Mesodermal cell (in vitro differentiated cells): Measurements from ENCODE around the gene MPC2.
A peak's percentile ranks its signal among the peaks of the same experiment; 100 is the strongest.
"Not testable (repeated sequence)": the region's sequence is repeated elsewhere in the genome, so short reads cannot be mapped to it uniquely, and the experiment has no call there.

ENCODE experiments used
- H3K27ac ChIP-seq: 2 replicates; pipeline ENCODE4 v1.7.0; 2013; ENCODE audit warnings: mild to moderate bottlenecking, low read depth, low read length, moderate library complexity; ENCODE audit not compliant: severe bottlenecking
- H3K36me3 ChIP-seq: 2 replicates; pipeline ENCODE4 v1.7.1; 2013; ENCODE audit warnings: mild to moderate bottlenecking, low read length, moderate library complexity; ENCODE audit not compliant: control insufficient read depth, insufficient read depth
- H3K4me1 ChIP-seq: one replicate; pipeline ENCODE4 v1.7.1; 2013; ENCODE audit warnings: mild to moderate bottlenecking, low read length; ENCODE audit not compliant: insufficient read depth, control insufficient read depth, poor library complexity, severe bottlenecking
- H3K4me3 ChIP-seq: 2 replicates; pipeline ENCODE4 v1.7.0; 2013; ENCODE audit warnings: low read length, control low read depth, mild to moderate bottlenecking; ENCODE audit not compliant: insufficient read depth, poor library complexity, severe bottlenecking; ENCODE audit errors: extremely low read depth
- H3K9me3 ChIP-seq: 2 replicates; pipeline ENCODE4 v1.7.1; 2013; ENCODE audit warnings: mild to moderate bottlenecking, low read length, moderate library complexity; ENCODE audit not compliant: control insufficient read depth
- WGBS, 2 experiments: methylation state at CpG; one replicate each; pipeline ENCODE4 v1.1.5; 2013; ENCODE audit warnings: missing lambda C conversion rate in 2 of 2; ENCODE audit not compliant: insufficient coverage in 2 of 2; 5-methylcytosine and 5-hydroxymethylcytosine counted together

Gene MPC2

GRCh38 chr1:167904652-167905130 is 32.2 kb downstream of the MPC2 start:
- 58 to 60% methylated on average over 1 to 4 of the region's 4 CpGs for WGBS, 2 experiments
- peak overlapping the region; percentile 76 for H3K27ac ChIP-seq
- H3K36me3 ChIP-seq: no peaks in the 10 kb centered on the region

DNA sequence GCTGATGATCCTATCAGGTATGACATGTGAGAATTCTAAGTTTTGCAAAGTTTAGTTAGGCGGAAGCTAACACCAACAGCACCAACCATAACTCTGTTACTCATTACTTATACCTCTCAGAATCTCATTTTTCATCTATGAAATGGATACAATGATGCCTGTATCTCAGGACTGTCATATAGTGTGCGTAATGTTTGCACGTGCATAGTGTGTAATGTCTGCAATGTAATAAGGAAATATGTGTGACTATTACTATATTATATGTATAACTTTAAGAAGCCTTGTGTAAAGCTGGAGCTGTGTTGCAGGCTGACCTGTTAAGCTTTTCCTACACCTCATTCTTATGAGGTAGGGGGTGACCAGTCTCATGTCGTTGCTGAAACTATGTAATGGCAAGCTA is 36.0 kb downstream of the MPC2 start:
- no peaks in the 10 kb centered on the region for H3K36me3 ChIP-seq
- no peak overlapping the region for H3K4me3 ChIP-seq
- peaks cover 17% of the 10 kb centered on the region for H3K4me1 ChIP-seq
- no peak overlapping the region for H3K27ac ChIP-seq
- no peaks in the 10 kb centered on the region for H3K9me3 ChIP-seq
- WGBS, 2 experiments: no CpG with 5 or more reads among the region's 4 CpGs

More at GRCh38 chr1:167904652-167905130, 32.2 kb downstream of the MPC2 start:
- Histone ChIP-seq H3K4me3 (no peak overlapping the region), H3K4me1 (peaks cover 17% of the 10 kb centered on the region), H3K9me3 (peaks cover 7% of the 10 kb centered on the region)

DNA sequence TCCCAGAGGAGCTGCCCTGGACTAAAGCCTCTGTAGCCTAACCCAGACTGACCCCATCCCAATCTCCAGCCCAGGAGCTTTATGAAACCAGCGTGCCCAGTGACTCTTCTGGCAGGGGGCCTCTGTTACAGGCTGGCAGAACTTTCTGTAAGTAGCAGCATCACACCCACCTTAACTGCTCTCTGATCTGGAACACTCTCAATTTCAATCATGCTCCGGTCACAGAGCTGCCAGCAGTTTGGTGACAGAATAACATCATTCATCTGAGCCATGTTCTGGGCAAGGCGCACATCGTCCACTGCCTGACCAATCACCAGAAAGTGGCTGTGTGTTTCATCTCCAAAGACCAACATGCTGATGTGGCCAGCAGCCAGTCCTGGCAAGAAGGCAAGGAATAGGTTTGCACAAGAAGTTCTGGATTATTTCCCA is 37.6 kb downstream of the MPC2 start:
- Histone ChIP-seq H3K36me3 (no peaks in the 10 kb centered on the region), H3K27ac (no peak overlapping the region), H3K9me3 (no peaks in the 10 kb centered on the region), H3K4me1 (peaks cover 5% of the 10 kb centered on the region), H3K4me3 (no peak overlapping the region)
- WGBS, 2 experiments: 98% methylated on average over 3 to 4 of the region's 4 CpGs

- no peaks in the 10 kb centered on the region for H3K9me3 ChIP-seq
- H3K4me1 ChIP-seq: peaks cover 5% of the 10 kb centered on the region
- WGBS, 2 experiments: 88 to 94% methylated on average over 4 to 7 of the region's 9 CpGs
- no peak overlapping the region for H3K4me3 ChIP-seq
- H3K27ac ChIP-seq: no peak overlapping the region
- no peaks in the 10 kb centered on the region for H3K36me3 ChIP-seq
Measured at GRCh38 chr1:167898578-167899222, 38.2 kb downstream of the MPC2 start.

DNA sequence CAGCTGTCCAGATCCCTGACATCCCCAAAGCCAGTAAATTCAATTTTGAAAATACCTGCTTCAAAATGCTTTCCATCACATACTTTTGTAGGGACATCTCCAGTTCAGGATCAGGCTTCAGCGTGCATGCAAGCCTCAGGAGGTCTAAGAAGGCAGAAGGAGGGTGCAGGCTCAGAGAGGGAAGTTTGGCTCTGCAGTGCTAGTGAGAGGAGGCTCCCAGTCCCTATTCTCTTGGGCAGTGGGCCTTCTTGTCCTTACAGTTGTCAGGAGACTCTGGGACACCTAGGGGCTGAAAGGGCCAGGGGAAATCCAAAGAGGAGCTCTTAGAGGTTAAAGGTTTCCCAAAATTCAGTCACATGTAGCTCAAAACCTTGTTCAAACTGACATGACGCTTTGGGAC is 43.1 kb downstream of the MPC2 start:
- Histone ChIP-seq H3K27ac (no peak overlapping the region), H3K9me3 (no peaks in the 10 kb centered on the region), H3K4me3 (no peak overlapping the region), H3K36me3 (no peaks in the 10 kb centered on the region), H3K4me1 (no peaks in the 10 kb centered on the region)
- 40 to 92% methylated on average over 1 of the region's 2 CpGs for WGBS, 2 experiments

- no peaks in the 10 kb centered on the region for H3K9me3 ChIP-seq
- no peak overlapping the region for H3K27ac ChIP-seq
- no peak overlapping the region for H3K4me3 ChIP-seq
- no peaks in the 10 kb centered on the region for H3K4me1 ChIP-seq
- no peaks in the 10 kb centered on the region for H3K36me3 ChIP-seq
Measured at GRCh38 chr1:167890400-167890799, 46.5 kb downstream of the MPC2 start.

DNA sequence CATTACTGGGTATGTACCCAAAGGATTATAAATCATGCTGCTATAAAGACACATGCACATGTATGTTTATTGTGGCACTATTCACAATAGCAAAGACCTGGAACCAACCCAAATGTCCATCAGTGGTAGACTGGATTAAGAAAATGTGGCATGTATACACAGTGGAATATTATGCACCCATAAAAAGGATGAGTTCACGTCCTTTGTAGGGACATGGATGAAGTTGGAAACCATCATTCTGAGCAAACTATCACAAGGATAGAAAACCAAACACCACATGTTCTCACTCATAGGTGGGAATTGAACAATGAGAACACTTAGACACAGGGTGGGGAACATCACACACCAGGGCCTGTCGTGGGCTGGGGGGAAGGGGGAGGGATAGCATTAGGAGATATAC is 49.7 kb downstream of the MPC2 start:
- WGBS, 2 experiments: 100% methylated on average over 1 of the region's 2 CpGs; no CpG with 5 or more reads in 1 of the 2 experiments
- H3K9me3 ChIP-seq, H3K4me1 ChIP-seq, H3K4me3 ChIP-seq, H3K27ac ChIP-seq, H3K36me3 ChIP-seq: not testable (repeated sequence)

DNA sequence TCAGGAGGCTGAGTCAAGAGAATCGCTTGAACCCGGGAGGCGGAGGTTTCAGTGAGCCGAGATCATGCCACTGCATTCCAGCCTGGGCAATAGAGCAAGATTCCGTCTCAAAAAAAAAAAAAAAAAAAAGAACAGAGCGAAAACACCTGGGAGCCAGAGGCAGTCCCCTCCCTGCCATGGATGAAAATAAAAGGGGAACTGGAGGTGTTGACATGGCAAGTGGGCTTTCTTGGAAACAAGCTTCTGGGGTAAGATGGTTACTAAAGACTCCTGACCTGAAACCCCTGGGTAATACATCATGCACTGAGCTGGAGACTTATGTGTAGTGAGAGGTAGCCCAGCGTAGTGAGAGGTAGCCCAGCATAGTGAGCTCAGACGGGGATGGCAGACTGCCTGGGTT is 54.5 kb downstream of the MPC2 start:
- H3K9me3 ChIP-seq: no peaks in the 10 kb centered on the region
- no peak overlapping the region for H3K27ac ChIP-seq
- H3K36me3 ChIP-seq: no peaks in the 10 kb centered on the region
- H3K4me1 ChIP-seq: peaks cover 18% of the 10 kb centered on the region
- no peak overlapping the region for H3K4me3 ChIP-seq
- 98 to 100% methylated on average over 1 to 7 of the region's 8 CpGs for WGBS, 2 experiments

DNA sequence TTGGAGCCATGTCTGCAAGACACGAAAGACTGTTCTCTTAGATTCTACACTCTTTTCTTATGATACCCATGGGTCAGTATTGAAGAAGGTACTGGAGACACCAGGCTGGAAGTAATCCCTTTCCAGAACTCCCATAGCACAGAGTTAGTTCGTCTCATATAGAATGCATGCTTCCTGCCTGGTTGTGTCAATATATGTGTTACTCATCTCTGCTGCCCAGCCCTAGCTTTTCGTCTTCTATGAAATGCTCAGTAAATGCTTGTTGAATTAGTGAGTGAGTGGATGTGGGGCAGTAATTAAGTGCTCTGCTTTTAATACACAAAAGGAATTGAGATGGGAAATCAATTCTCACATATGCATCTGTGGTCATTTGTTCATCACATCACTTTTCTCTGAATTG is 55.1 kb downstream of the MPC2 start:
- Histone ChIP-seq H3K4me3 (no peak overlapping the region), H3K4me1 (peaks cover 18% of the 10 kb centered on the region), H3K9me3 (no peaks in the 10 kb centered on the region), H3K27ac (no peak overlapping the region), H3K36me3 (no peaks in the 10 kb centered on the region)
- 83% methylated on average over 2 of the region's 3 CpGs; no CpG with 5 or more reads in 1 of the 2 experiments for WGBS, 2 experiments

- Histone ChIP-seq H3K9me3 (no peaks in the 10 kb centered on the region), H3K4me1 (peaks cover 18% of the 10 kb centered on the region), H3K4me3 (no peak overlapping the region), H3K36me3 (no peaks in the 10 kb centered on the region), H3K27ac (no peak overlapping the region)
Measured at GRCh38 chr1:167881069-167881468, 55.8 kb downstream of the MPC2 start.

DNA sequence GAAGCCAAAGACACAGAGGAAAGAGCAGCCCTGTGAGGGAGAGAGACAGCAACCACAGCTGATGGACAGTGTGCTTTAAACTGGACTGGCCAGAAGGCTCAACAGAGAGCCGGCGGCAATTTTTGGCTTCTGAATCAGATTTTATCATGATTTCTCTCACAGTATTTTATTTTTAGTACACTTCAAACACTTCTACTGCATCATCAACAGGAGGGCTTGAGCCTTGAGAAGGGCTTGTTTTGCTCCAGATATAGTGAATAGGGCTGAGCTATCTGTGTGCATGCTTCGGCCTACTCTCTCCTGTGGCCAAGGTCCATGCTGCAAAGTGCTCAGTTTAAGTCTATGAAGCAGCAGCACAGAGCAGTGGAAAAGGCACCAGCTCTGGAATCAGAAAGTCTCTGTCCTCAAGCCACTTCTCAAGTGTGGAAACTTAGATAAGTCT is 56.3 kb downstream of the MPC2 start:
- no peak overlapping the region for H3K4me3 ChIP-seq
- WGBS, 2 experiments: 100% methylated on average over 1 to 3 of the region's 3 CpGs
- H3K4me1 ChIP-seq: peaks cover 18% of the 10 kb centered on the region
- no peaks in the 10 kb centered on the region for H3K36me3 ChIP-seq
- no peak overlapping the region for H3K27ac ChIP-seq
- H3K9me3 ChIP-seq: no peaks in the 10 kb centered on the region
